CD4-positive, alpha-beta T cell treated with Interleukin-10 for 1 hour (primary cell): ENCODE results near the gene SDF4.

Experiments
- DNase-seq: peaks from one replicate; pipeline ENCODE4 v3.0.0-alpha.2; 2020

SDF4 gene

DNA sequence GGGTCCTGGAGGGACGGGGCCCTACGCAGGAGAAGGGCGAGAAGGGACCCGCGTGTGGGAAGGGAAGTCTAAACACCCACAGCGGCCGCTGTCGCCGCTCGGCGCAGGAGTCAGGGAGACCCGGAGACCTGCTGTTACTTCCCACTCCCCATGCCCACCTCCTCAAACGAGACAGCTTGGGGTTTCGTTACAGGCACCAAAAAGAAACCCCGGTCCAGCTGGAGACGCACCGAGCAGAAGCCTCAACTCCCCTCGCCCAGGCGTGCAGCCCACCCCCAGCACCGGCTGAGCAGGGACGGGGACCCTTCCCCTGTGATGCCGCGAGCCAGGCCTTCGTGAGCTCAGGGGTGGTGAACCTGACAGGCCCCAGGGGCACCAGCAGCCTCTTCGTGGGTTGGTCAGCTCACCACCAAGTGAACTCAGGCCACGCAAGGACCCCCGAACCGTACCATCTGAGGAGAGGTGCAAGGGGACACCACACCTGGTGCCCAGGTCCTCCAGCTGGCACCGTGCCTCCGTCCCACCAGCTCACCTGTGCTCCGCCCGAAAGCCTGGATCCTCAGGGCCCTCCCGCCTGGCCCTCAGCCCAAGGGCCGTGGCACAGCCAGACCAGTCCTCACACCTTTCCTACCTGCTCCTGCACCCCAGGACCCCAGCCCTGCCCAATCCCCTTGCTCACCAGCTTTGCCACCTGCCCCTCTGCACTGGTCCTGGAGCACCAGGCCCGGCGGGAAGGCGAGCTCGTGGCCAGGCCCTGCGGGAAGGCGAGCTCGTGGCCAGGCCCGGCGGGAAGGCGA is 5.0 kb downstream of the SDF4 start:
- DNase-seq, result no peak

DNA sequence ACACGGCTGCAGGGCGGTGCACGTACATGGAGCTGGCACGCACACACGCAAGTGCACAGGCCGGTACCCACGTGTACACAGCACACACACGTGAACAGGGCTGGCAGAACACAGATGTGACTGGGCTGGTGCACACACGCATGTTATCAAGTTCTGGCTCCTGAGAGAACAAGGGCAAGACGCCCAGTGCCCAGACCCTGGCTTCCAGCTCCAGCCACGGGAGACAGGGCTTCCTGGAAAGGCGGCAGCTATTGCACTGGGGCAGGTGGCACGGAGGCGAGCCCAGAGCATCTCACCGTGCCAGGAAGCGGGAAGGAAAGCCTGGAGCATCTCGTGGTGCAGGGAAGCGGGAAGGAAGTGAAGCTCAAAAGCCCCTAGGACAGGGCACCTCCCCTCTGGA is 5.9 kb downstream of the SDF4 start:
- DNase-seq, result no peak

DNA sequence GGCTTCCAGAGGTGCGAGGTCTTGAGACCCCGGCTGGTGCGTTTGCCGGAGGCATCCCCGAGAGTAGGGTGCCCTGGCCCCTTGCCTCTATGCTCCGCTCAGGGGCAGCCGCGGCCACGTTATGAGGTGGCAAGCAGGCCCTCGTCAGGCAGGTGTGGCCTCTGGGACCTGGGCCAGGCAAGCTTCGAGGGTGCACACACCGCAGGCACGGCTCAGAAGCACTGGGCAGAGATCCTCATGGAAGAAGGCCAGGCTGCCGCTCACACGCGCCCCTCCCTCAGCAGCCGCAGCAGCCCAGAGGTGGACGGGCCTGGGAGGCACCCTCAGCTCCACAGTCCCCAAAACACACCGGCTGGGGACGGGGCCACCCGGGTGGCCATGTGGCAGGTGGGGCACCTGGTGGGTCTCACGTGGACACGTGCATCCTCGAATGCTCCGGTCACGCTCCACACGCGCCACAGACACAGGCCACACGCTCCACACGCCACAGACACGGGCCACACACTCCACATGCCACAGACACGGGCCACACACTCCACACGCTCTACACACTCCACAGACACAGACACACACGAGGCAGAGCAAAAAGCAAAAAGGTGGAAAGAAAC is 6.5 kb downstream of the SDF4 start:
- DNase-seq, result no peak

DNA sequence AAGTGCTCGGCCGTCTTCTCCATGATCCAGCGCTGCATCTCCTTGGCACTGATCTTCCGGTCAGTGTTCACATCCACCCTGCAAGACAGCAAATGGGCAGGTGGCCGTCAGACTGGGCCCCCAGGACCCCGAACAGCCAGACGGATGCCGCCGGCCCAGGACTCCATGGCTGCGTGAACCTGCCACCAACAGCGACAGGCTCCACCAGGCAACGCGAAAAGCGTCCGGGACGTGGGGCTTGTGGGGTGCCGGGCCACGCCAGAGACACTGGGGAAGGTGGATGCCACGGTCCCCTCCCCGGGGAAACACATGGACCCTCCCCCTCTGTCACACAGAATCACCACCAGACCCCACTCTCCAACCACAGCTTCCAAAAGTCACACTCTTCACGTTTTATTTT is 7.9 kb downstream of the SDF4 start:
- no peak for DNase-seq

DNA sequence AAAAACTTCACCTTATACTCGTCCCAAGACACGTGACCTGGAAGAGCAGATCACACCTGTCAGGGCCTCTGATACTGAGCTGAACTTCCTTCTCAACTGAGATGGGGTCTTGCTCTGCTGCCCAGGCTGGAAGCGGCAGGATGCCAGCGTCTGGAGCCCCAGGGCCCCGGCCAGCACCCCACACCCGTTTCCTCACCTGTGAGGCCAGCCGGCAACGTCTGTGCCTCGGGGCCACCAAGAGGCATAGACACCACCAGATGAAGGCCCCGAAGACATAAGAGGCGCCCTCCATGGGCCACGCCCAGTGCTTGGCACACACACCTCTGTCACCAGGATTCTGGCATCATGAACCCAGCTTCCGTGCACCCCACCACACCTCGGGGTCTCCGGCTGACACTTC is 8.5 kb downstream of the SDF4 start:
- no peak for DNase-seq

DNA sequence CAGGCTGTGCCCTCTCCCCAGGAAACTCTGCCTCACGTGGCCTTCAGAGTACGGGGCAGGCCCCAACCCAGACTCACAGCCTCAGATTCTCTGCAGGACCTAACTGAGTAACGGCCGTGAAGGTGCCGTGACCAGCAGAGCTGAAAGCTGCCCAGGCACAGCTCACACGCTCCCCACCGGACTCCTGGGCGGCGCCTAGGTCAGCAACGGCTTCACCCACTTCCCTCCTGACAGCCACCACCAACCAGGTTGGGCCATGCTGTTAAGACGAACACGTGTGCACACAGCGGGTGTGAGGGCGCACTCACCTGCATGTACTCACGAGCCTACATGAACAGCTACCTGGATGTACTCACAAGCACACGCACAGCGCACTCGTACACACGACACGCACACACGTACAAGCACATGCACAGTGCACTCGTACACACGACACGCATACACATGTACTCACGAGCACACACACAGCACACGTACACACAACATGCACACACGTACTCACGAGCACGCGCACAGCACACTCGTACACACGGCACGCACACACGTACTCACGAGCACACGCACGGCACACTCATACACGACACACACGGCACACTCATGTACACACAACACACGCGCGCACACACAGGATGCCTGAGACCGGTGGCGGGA is 9.1 kb downstream of the SDF4 start:
- DNase-seq, result no peak

DNA sequence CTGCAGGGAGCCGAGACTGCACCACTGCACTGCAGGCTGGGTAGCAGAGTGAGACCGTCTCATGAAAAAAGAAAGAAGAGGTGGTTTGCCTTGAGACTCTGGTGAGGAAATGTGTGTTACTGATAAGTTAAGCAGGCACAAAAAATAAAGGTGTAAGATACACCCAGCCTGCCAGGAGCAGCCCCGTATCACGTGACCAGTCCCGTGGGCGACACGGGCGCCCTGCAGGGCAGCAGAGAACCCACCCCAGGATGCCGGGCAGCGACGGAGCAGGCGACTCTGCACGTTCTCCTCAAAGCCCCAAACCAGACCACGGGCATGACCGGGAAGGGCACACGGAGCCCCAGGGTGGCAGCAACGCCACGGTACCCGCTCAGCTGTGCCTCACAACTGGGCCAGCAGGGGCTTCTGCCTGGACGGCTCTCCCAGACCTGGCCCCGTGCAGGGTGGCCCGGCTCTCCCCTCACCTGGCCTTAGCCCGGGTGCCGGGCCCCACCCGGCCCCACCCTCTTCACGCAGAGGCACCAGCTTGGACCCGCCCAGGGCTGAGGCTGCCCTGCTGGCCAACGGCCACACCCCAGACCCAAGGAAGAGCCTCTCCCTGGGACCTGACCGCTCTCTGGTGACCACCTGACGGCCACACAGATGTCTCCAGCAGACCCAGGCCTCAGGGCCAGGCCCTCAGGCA is 9.8 kb downstream of the SDF4 start:
- DNase-seq, result no peak

DNA sequence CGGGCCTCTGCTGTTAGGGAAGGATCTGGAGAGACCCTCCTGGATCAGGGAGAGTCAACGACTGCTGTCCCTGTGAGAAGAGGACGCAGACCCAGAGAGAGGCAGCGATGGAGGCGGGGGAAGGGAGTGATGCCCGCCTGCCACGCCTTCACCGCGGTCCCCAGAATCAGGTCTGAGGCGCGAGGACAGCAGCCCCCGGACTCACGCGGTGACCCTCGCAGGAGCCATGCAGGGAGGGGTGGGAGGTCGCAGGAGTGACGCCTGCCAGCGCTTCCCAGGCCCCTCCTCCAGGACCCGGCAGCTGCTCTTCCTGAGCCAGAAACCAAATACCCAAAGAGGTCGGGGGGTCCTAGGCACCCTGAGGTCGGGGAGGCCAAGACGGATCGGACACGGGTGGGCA is 11.6 kb downstream of the SDF4 start:
- DNase-seq, result no peak

DNA sequence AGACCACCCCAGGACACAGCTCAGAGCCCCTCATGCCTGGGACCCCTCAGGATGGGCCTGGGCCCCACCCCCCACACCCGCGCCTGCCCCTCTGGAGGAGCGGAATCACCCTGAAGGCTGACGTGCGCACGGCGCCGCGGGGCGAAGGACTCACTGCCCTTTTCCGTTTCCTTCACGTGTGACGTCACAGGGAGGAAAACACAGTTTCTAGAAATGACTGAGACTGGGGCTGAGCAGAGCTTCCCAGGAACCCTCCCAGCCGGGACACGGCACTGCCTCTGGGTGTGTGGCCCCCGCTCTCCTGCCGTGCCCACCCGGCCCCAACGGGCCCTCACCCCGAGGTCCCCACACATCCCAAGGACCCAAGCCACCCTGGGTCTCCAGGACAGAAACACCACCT is 12.5 kb downstream of the SDF4 start:
- peak; percentile 76 for DNase-seq

DNA sequence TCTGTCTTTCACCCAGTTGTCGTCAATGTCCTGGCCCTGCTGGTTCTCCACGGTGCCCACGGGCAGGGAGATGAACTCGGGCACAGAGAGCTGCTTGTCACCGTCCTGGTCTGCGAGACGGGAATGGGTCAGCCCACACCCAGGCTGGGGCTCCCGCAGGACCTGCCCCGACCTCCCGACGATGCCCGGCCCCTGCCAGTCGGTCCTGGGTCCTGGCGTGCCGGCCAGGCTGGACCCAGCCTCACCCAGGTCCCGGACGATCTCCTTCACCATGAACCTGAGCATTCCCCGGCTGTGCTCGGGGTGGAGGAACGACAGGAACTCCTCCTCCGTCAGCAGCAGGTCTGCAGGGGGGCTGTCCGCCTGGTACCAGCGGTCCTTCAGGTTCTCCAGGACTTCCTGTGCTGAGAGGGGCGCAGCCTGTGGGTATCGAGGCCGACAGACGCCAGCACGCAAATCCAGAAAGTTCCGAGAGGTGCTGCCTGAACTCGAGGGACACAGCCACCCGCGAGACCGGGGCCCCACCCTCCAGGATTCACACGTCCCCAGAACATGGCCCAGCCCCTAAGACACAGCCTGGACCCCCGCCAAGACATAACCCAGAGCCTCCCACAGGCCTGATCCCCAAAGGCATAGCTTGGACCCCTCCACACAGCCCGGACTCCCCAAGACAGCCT is 13.1 kb downstream of the SDF4 start:
- no peak for DNase-seq

DNA sequence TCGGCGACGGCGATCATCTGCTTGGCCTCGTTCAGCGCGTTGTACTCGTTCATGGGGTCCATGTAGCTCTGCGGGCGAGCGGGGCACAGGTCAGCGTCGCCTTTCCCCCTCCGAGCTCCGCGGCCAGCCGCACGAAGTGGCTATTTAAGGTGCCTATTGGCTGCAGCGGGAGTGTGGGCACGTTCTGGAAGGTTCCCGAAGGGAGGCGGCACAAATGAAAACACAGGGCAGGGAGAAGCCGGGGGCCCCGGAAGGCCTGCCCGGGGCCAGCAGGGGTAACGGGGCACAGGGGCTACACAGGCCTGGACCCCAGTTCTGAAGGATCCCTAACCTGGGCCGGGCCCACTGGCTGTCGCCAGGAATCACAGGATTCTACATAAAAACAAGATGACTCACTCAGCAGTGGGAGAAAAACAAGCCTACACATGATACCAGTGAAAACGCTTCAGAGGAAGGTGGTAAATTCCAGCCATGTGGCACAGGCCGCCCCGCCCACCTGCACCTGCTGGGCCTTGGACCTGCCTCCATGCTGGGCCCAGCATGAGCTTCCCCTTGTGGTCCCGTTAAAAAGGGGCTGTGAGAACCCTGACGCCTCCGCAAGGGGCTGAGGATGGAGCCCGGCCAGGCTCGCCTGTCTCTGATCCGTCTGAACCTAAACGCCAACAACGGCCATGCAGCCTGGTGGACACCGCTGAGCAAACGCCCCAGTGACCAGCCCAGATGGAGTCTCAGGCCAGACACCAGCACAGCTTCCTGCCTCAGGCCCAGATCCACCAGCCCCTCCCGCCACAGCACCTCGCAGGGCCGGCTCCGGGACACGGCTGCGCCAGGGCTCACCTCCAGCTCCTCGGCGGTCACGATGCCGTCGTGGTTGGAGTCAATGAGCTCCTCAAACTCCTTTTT is 13.9 kb downstream of the SDF4 start:
- peak; percentile 42 for DNase-seq

DNA sequence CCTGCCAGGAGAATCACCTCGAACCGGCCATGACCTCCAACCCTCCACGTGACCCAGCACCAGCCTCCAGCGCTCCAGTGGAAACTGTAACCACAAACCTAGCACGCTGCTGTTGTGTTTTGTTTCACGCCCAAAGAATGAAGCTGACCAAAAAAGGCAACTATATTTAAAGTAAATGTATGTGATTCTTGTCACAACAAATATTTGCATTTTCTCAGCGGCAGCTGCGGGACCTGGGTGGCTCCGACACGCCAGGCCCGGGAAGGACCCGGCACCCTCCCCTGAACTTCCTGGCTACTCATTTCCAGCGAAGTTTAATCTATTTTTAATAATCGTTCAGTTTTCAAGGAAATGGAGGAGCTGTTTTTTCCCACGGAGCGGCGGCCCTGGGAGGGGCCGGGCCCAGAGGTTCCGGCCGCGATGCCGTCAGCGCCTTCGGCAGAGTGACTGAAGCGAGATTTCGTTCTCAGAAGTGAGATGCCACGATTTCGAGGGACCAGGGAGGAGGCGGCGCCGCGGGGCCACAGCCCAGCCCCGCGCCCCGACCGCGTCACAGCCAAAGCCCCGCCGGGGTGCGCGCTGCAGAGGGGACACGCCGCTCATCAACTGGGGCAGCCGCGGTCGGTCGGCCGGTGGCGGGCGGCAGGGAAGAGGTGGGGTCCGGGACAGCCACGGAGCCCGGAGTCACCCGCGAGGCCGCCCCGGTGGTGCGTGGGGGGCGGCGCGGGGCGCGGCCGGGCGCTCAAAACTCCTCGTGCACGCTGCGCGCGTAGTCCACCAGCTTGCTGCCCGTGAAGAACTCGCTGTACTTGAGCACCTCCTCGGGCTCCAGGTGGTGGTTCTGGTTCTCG is 14.8 kb downstream of the SDF4 start:
- DNase-seq, result peak; percentile 75

DNA sequence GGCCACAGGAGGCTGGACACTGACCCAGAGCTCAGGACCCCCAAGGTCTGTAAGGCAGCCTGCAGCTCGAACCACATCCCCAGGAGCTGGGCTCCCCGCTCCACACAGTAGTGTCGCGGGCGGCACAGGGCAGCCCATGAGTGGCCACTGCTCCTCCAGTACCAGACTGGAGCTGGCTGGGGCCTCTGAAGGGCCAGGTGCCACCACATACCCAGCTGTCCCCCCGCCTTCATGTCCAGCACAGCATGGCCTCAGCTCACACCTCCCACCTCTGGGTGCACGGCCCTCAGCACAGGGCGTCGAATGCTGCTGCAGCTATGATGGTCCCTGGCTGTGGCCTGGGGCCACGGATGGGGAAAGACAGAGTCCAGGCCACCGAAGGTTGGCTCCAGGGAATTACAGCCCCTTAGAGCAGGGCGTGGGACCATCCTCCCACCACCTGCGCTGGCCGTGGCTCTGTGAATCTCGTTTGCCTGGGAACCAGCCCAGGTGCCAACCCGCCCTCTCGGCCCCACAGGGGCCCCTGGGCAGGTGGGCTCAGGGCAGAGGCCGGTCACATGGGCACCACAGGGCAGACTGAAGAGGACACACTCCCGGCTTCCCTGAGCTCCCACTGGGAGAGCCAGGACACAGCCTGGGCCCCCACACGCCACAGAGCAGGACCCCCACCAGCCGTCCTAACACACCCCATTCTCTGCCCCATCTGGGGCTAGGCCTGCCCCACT is 15.8 kb downstream of the SDF4 start:
- DNase-seq, result no peak

DNA sequence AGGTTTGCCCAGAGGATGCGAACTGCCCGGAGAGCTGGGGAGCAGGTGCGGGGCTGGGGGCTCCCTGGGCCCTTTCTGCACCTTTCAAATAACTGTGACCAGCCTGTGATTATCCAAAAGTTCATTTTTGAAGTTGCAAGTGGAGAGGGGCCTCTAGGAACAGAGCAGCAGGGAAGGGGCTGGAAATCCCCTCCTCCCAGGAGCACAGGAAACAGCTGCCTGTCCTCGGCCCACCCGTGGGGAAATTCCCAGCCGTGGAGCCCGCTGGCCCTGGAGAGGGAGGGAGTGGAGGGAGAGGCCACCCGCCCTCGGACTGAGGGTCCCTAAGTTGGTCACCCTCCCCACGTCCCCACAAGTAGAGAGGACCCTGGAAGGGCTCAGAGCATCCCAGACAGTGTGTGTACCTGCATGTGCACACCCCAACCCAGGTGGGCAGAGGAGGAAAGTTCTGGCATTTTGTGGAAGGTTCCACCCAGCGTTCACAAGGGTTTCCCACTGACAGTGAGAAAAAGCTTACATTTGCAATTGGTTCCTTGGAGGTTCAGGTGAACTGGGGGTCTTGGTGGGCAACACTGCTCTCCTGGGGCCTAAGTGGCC is 16.6 kb downstream of the SDF4 start:
- DNase-seq, result peak; percentile 55

DNA sequence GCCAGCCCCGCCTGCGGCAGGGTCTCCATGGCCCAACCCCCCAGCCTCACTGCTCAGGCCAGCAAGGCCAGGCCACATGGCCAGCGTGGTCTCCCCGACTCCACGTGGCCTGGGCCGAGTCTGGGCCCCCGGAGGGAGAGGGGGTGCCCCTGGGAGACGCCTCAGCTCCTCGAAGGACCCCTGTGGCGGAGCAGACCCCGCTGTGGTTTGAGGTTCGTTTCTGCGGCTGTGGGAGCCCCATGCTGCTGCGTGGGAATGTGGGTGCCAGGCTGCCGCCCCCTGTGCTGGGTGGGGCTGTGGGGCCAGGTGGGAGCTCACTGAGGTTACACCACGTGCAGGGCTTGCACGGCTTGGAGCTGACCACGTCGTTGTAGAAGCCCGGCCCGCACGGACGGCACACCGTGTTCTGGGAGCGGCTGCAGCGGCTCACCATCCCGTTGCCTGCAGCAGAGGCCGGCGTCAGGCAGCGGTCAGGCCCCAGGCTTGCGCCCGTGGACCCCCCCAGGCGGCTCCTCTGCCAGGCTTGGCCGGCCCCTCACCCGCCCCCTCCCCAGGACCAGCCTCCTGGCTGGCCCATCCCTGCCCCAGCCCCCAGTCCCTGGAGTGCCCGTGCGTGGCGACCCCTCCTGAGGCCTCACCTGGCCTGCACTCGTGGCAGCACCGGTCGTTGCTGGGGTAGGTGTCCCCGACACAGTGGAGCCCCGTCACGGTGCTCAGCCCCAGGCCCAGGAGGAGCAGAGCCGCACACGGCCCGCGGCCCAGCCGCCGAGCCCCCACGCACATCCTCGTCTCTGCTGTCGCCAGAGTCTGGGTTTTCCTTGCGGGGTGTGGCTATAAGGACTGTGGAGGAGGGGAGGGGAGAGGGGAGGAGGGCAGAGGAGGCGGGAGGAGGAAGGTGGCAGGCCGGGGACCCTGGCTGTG is 18.2 kb downstream of the SDF4 start, which contains the start of gene TNFRSF4:
Gene TNFRSF4 (minus strand): TSS at position 809 of the 921 bp plus-strand sequence. CDS start 26 bp downstream, at position 783.
- DNase-seq, result peak; percentile 58

DNA sequence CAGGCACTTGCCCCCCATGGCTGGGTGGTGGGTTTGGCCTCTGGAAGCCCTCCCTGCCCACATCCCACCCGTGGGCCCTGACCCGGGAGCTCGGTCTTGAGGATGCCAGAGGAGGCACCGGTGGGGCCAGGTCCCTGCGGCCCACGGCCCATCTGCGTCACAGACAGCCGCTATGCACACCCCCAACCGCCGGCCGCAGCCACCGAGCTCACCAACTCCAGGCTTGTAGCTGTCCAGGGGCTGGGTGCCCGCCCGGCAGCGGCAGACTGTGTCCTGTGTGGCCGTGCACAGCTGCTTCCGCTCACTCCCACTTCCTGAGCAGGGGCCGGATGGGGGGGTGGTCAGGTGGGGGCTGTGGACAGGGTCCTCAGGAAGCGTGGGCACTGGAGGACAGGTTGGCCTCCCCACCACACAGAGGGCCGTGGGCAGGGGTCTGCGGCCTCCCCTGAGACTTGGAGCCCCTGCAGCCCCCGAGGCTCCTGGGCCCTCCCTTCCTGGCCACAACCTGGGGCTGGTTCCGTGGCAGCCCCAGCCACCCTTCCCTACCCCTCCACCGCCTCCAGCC is 18.9 kb downstream of the SDF4 start:
- DNase-seq, result peak; percentile 64

DNA sequence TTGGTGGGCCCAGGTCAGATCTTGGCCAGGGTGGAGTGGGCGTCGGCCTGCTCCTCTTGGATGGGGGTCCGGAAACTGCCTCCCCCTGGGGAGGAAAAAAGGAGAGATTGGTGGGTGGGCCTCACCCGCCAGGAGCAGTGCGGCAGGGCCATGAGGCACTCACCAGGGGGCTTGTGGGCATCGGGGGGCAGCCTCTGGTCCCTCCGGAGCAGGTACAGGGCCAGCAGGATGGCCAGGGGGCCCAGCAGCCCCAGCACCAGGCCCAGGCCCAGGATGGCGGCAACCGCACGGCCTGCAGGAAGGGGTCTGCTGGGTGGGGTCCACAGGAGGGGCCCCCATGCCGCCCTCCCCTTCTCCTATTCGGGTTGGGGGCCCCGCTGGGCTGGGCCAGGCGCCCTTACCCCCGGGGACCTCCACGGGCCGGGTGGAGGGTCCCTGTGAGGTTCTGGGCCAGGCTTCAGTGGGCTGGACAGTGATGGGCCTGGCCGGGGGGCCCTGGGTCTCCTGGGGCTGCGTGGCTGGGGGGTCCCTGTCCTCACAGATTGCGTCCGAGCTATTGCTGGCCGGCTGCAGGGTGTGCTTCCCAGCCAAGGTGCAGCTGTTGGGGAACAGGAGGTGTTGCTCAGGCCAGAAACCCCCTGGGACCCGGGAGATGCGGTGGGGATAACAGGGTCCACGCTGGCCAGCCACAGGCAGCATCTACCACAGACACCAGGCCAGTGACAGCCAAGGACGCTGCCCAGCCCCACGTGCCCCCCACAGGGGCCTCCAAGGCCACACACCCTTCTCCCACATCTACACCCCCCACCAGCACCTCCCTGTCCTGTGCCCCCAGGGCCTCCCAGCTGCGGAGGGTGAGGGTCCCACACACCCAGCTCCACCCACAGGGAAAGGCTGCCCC is 20.0 kb downstream of the SDF4 start:
- DNase-seq, result no peak
